ENCODE data around the gene ALAS2.
"Not testable (repeated sequence)": the region's sequence is repeated elsewhere in the genome, so short reads cannot be mapped to it uniquely, and the experiment has no call there.

The ALAS2 gene, protein sequence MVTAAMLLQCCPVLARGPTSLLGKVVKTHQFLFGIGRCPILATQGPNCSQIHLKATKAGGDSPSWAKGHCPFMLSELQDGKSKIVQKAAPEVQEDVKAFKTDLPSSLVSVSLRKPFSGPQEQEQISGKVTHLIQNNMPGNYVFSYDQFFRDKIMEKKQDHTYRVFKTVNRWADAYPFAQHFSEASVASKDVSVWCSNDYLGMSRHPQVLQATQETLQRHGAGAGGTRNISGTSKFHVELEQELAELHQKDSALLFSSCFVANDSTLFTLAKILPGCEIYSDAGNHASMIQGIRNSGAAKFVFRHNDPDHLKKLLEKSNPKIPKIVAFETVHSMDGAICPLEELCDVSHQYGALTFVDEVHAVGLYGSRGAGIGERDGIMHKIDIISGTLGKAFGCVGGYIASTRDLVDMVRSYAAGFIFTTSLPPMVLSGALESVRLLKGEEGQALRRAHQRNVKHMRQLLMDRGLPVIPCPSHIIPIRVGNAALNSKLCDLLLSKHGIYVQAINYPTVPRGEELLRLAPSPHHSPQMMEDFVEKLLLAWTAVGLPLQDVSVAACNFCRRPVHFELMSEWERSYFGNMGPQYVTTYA

DNA sequence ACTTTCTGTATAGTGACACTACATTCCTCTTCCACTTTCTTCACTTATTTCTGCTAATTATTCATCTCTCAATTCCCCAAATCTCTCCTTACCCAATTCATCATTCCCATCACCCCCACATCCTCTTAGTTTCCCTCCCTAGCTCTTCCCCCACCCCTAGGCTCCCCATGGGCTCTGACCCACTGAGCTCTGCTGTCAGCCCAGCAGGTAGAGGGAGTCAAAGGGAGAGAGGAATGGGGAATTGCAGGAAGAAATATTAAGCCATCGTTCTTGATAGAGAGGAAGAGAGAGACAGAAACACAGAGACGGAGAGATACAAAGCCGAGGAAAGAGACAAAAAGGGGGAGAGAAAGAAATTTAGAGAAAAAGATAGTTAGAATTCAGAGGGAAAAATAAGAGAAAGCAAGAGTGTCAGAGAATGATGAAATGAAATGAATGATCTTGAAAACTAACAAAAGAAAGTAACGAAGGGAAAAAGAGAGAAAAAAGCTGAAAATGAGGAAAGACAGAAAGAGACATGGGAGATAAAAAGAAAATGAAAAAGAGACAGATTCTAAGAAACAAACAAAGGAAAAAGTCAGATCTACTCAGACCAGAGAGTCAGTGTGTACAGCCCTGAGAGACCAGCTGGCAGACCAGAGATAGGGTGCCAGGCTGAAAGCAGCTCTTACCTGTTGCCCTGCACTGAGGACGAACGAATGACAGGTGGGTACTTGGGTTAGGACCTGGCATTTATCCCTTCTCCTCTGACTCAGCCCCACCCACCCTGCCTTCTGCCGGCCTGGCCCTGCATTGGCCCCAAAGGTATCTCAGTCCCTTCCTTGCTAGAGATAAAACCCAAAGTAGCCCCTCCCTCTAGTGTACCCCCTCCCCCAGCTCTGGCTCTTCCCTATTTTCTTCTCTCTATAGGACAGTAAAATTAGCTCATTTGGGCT, at the start of gene ALAS2:
ALAS2 (minus strand) TSS at position 707 of the 935 bp plus-strand sequence. CDS start 4,977 bp downstream, outside the sequence.
- no peak for DNase-seq

DNA sequence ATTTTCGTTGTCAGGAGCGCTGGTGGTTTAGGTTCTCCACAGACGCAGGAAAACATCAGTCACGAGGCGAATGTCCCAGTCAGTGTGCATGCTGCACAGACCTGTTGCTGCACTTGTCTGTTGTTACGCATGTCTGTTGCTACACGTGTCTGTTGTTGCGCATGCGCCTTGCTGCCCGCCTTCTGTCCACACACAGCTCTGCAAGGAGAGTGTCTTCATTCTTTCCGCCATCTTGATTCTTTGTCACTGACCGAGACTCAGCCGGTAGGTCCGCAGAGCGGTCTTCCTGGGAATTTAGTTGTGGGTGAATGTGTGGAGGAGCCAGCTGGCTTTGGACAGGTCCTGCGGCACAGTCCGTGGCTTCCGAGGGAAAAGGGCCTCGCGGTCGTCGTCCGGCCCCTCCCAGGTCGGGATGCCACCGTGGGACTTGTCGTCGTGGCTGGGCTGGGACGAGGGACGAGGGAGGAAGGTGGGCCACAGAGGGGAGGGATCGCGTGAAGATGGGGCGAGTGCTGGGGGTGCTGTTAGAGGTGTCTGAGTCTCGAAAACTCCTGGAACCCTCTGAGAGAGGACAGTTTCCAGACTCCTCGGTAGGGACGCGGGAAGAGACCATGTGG, 44.2 kb upstream of the ALAS2 start, which contains the start of gene PAGE2B:
PAGE2B (plus strand) TSS at position 180 of the 617 bp plus-strand sequence. CDS start 1,012 bp downstream, outside the sequence.
- no peak for DNase-seq

- no peak for DNase-seq
These were observed 41.5 kb upstream of the ALAS2 start for GRCh38 chrX:55072286-55072685.

GRCh38 chrX:55067180-55067579, 36.4 kb upstream of the ALAS2 start:
- DNase-seq: not testable (repeated sequence)

GRCh38 chrX:55057675-55058249, 27.0 kb upstream of the ALAS2 start:
- peak; percentile 0 for DNase-seq

- no peak for DNase-seq
These were observed 26.3 kb upstream of the ALAS2 start for GRCh38 chrX:55056820-55057674.

DNA sequence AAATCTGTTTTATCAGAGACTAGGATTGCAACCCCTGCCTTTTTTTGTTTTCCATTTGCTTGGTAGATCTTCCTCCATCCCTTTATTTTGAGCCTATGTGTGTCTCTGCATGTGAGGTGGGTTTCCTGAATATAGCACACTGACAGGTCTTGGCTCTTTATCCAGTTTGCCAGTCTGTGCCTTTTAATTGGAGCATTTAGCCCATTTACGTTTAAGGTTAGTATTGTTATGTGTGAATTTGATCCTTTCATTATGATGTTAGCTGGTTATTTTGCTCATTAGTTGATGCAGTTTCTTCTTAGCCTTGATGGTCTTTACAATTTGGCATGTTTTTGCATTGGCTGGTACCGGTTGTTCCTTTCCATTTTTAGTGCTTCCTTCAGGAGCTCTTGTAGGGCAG, 19.8 kb upstream of the ALAS2 start:
- not testable (repeated sequence) for DNase-seq

DNA sequence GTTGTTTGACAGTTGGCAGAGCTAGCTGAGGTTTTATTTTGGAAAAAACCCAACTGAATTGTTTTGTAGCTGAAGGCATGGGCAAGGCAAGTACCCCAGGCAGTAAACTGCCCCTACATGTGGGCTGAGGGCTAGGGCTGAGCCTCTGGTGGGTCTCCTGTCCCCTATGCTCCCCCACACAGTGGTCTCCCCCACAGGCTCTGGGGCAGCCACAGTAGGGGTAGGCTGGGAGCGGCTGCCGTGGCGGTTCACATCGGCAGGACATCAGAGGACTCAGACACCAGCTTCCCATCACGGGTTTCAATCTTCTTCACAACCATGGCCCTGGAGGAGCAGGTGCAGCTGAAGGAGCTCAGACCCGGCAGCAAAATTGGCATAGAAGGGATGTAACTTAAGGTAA, 10.7 kb upstream of the ALAS2 start:
- no peak for DNase-seq

DNA sequence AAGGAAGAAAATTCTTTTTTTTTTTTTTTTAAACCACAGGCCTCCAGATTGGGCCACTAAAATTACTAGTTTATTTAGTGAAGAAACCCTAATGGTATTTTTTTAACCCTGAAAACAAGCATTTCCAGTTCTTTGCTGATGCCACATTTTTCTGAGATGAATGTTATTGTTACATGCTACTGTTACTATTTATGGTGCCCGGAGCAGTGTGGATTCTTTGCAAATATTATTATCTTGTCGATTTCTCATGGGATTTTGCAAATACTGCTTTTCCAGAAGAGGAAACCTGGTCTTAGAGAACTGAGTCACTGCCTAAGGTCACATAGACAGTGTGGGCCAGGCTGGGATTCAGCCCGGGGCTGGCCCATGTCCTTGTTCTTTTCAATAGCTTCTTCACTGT, 8.7 kb upstream of the ALAS2 start:
- no peak for DNase-seq

GRCh38 chrX:55033429-55033828, 2.7 kb upstream of the ALAS2 start:
- no peak for DNase-seq

DNA sequence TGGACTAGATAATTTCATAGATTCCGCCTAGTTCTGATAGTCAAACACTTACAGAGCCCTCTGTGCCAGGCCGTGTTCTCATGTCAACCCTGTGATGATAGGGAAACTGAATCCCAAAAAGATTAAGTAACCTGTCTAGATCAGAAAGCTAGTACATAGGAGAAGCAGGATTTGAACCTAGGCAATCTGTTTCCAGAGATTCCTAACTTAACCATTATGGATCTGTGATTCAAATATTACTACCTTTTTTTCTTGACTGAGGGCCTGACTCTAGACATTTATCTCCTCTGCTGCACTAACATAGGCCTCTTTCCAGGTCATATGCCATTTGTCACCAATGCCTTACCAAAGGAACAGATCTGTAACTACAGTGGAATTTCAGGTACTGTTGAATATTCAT, 1.5 kb downstream of the ALAS2 start:
- no peak for DNase-seq

- DNase-seq: no peak
These were observed 2.2 kb downstream of the ALAS2 start for GRCh38 chrX:55028611-55029010.

DNA sequence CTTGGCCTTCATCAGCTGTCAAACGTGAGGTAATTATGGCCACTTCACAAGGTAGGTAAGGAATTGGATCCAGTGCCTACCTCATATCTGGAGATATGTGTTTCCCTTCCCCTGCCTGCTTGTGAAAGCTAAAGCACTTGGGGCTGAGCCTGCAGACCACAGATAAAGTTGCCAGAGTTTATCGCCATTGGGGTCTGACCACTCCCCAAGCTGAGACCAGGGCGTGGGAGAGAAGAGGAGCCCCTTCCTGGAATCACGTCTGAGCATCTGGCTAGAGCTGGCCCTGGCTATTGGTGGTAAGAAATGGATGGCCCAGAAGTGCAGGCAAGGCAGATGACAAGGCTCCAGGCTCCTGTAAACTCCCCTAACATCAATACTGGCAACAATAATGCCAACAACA, 2.7 kb downstream of the ALAS2 start:
- no peak for DNase-seq

GRCh38 chrX:55026840-55027239, 3.9 kb downstream of the ALAS2 start:
- DNase-seq: no peak

DNA sequence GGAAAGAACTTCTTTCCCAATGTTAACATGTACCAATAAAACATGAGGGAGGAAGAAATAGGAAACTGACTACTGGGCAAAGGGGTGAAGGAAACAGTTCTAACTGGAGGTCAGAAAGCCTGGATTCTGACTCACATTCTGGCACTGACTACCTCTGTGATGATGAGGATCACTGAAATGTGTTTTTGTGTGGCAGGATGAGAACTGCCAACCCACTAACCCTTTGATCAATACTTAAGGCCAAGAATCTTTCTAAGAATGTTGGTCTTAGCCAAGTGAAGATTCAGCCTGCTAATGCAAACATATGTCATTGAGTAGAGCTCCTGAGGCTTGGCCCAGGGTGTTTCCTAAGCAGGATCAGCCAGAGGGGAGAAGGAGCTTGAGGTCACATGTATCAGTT, 4.6 kb downstream of the ALAS2 start:
- DNase-seq: no peak

GRCh38 chrX:55014897-55015299, 15.9 kb downstream of the ALAS2 start:
- DNase-seq: no peak

DNA sequence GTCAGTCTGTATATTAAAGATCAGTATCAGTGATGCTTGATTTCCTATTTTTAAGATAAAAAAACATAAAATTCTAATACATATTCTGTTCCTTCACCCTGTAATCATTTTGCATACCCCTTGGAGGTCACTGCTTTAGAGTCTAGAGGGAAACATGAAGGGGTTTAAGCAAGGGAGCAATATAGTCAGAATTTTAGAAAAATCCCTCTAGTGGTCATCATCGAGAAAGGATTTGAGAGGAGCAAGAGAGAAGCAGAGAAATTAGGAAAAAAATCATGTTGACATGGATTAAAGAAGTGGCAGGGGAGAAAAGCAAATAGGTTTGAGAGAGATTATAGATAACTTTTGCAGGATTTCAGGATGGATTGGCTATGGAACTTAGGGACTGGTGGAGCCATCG, 19.5 kb downstream of the ALAS2 start:
- DNase-seq: no peak

- no peak for DNase-seq
These were observed 22.0 kb downstream of the ALAS2 start for GRCh38 chrX:55008571-55009358.

- no peak for DNase-seq
These were observed 23.1 kb downstream of the ALAS2 start for GRCh38 chrX:55007656-55008055.

GRCh38 chrX:55006827-55007621, 23.8 kb downstream of the ALAS2 start:
- no peak for DNase-seq

Measured in NCI-H187 treated with DMSO at 0.1 percent for 48 hours (cell line).